NCI-H2196 (cell line): ENCODE results near the gene FOXB1.

Experiments
- DNase-seq: peaks from one replicate; lab custom pipeline; 2025; ENCODE audit not compliant: unreplicated experiment; lab: John Stamatoyannopoulos, UW

Gene FOXB1

DNA sequence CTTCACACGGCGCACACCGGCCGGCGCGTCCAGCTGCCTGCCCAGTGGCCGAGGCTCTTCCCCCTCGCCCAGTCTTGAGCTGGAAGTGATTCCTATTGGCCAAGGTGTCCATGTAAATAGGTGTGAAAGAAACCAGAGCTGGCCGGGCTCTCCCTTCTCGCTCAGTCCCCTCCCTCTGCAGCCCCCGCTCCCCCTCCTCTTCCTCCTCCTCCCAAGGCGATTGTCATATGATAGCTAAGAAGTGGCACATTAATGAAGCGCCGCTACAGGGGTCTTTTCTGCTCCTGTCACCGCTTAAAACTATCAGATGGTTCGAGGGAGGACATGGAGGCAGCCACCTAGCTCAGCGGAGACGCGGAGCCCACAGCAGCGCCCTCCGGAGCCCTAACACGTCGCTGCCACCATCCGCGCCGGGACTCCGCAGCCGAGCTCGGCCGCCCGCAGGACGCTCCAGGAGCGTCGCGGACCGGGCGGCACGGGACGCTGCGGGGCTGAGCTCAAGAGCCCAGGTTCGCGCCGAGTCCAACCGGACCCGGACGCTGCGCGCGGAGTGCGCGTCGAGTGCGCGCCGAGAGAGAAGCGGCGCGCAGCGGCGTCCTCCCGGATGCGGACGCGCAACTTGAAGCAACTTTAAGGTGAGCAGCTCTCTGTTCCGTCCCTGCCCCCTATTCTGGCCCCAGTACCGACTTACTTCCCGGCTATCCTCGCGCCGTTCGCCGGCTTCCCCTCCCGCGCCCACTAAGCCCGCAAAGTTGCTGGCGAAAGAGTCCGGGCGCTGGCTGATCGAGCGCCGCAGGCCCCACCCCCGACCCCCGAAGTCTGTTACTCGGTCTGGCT, at the start of gene FOXB1:
FOXB1 (plus strand) TSS at position 303 of the 837 bp plus-strand sequence. CDS start 653 bp downstream, outside the sequence.
- peak; percentile 34 for DNase-seq

DNA sequence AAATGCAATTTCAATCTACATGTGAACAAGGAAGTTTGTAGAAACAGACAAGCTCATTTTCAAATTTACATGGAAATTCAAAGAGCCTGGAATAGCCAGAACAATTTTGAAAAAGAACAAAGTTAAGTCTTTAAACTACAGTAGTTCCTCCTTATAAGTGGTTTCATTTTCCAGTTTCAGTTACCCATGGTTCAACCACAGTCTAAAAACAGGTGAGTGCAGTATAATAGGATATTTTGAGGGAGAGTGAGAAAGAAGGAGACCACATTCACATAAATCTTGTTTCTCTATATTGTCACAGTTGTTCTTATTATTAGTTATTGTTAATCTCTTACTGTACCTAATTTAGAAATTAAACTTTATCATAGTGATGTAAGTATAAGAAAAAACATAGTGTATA, 45.8 kb upstream of the FOXB1 start:
- DNase-seq = no peak

DNA sequence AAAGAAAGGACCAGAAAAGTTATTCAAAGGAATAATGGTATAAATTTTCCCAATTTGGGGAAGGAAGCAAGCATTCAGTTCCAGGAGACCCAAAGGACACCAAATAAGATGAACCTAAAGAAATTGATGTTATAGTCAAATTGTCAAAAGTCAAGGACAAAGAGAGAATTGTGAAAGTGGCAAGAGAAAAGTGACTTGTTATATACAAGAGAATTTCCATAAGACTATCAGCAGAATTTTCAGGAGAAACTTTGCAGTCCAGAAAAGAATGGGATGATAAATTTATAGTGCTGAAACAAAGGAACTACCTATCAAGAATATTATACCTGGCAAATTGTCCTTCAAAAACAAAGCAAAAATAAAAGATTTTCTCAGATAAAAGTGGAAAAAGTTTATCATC, 43.8 kb upstream of the FOXB1 start:
- no peak for DNase-seq

DNA sequence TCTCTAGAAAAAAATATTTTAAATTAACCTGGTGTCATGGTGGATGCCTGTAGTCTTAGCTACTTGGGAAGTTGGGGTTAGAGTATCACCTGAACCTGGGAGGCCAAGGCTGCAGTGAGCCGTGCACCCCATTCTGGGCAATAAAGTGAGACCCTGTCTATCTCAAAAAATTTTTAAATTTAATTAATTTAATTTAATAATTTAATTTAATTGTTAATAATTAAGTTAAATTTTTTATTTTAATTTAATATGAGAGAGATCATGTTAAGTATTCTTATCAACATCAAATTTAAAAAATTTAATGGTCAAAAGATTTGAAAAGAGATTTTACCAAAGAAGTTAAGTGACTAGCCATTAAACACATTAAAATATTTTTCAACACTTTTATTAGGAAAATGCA, 40.8 kb upstream of the FOXB1 start:
- no peak for DNase-seq

DNA sequence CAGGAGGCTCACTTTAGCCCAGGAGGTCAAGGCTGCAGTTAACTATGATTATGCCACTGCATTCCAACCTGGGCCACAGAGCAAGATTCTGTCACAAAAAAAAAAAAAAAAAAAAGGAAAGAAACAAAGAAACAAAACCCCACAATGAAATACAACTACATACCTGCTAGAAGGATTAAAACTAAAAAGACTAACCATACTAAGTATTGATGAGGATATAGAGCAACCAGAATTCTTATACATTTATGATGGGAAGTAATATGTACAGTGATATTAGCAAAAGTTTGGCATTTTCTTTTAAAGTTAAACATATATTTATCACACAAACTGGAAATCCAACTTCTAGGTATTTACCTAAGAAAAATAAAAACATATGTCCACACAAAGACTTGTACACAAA, 40.2 kb upstream of the FOXB1 start:
- DNase-seq = no peak

DNA sequence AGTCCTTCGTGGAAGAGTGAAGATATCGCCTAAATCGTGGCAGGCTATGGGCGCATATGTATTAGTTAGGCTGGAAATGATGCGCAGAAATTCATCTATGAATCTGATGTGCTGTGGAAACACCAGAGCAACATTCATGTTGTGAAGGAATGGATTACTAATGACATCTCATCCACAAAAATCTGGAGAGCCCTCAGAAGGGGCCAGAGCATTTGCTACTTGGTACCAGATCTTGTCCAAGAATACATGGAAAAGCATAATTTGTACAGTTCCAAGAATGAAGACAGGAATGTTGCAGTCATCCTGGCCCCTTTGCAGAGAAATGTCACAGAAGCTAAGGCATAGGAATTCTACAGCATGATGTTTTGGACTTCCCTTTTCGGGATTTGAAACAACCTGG, 38.4 kb upstream of the FOXB1 start:
- DNase-seq = no peak

DNA sequence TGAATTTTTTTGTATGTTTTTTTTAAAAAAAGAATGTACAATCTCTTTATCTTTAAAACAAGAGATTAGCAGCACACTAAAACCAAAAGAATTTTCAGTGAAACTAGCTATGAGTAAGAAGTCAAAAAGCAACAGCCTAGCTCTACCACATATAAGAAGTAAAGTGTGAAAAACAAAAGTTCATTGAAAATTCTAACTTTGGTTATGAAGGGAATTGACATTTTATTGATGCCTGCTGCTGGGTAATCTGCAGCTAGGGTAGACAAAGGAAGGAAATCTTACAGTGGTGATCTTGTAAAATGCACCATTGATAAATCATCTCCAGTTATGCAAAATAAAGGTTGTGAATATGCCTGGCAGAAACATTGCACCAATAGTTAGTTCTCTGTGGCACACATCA, 37.8 kb upstream of the FOXB1 start:
- DNase-seq = no peak

DNA sequence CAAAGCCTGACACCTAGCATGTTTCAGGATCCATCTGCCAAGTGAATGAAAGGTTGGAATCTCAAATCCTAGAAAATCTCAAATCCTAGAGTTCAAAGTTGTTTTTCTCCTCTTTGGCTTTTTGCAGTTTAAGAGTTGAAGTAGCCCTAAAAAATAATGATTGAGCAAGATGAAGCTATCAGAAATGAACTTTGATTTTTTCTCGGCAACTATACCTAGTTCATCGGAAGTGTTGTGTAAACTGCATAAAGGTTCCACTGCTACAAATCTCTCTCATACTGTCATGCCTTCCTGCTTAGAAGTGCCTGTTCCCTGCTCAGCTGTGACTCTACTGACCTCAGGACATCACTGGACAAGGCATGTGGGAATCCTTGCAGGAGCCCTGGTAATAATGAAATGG, 35.8 kb upstream of the FOXB1 start:
- no peak for DNase-seq

DNA sequence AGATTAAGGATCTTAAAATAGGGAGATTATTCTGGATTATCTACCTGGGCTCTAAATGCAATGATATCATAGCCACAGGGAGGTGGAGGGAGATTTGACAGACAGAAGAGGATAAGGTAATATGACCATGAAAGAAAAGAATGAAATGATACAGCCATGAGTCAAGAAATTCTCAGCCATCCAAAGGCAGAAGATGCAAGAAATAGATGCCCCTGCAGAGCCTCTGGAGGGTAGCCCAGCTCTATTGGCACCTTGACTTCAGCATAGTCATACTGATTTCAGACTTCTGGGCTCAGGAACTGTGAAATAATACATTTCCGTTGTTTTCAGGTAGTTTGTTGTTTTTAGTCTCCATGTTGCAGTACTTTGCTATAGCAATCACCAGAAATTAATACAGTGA, 31.9 kb upstream of the FOXB1 start:
- no peak for DNase-seq

DNA sequence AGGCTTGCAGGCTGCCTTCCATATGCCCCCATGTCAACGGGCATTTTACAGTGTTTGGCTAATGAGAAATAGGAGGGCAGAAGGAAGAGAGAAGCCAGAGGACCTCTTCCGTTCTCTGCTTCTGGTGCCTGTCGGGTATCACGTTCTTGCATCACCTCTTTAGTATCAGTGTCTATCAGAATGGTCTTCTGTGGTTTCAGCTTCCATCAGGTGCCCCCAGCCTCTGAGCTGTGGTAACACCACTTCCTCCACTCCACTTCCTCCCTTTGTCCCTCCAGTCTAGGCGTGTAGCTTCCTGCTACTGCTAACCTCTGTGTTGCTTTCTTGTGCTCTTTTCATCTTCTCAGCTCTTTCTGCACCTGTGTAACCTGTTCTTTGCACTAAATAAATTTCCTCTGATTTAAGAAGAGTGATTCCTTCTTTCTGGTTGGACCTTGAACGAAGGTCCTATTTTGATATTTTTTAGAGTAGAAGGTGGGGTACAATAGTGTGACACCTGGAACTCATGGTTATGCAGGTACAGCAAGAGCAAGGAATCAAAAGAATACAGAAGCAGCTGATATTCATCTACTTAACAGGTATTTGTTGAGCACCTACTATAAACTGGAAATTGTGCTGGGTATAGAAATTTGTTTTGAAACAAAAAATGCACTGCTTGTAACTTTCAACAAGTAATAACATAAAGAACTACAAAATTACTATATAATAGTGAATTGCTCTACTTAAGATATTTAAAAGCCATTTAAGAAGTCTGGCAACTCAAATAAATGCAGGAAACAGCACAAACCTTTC, 27.4 kb upstream of the FOXB1 start:
- DNase-seq = no peak

DNA sequence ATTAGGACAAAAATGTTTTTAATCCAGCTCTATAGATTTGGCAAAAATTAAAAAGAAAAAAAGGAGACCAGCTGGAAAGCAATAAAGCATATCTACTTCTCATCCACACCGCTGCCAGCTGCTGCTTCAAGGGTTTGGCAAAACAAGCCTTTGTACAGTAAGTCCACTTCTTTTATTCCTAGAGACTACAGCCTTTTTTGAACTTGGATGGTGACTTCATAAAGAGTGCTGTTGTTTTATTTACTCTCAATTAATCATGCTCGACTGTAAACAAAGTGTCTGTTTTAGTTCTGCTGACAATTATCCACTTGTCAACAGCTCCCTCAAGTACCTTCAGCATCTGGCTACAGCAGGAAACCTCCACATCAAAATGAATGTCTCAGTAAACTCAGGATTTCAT, 12.3 kb upstream of the FOXB1 start:
- peak; percentile 39 for DNase-seq

DNA sequence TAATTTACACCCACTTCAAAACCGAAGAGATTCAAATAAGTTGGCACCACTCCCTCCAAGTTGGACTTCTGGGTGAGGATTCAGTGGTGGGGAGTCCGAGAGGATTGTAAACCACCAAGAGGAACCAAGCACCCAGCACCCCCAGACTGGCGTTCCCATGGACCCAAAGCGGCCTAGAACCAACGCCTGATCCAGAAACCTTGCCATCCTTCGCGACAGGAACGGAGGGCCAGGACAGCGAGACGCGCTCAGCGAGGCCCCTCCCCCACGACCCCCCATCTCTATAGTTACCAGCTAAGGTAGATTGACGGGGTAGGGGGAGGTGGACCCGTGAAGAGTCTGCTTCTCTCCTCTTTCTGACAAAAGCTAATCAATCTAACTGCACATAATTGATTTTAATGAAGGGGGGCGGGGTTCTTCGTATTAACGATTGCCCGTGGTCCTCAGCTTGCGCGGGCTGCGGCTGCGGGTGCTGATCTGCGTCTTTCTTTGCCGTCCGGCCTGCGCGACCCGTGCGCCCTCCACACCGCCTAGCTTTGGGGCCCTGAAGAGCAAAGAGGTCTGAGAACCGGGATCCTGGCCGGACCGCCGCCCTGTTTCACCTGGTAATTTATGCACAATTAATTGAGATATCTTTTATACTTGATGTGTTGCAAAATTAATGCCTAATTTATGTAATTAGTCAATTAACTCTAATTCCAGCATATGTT, 10.9 kb upstream of the FOXB1 start:
- no peak for DNase-seq

DNA sequence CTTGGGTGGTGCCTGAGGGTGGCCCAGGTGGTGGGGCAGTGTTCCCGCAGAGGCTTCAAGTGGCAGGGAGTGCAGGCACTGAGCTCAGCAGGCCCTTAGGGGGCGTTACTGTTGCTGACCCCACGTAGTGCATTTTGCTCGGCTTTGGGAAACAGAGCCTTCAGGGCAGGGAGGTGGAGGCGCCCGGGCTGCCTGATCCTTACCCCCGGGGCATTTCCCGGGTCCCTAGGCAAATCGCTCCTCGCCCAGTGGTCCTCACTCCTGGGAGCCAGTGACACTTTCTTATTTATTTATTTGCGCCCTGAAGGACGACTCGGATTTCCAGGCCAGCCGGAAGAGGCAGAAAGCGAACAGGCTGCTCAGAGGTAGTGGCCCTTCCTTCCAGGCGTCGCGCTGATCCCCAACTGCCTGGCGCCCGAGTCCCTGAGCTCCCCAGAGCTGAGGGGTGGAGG, 10.1 kb upstream of the FOXB1 start:
- no peak for DNase-seq

DNA sequence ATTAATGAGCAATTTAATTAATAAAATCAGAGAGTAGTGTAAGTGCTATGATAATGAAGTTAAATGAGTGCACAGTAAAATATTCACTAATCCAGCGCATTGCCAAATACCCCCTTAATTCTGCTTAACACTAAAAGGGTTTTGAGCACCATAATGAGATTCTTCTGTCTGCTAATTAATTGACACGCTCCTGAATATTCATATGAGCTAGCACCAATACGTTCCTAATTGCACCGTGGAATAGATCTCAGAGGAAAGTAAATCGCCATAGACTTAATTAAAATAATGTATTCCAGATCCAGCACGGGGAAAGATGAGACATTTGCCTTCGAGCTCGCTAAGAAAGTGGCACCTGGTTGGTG, 9.6 kb upstream of the FOXB1 start:
- no peak for DNase-seq

DNA sequence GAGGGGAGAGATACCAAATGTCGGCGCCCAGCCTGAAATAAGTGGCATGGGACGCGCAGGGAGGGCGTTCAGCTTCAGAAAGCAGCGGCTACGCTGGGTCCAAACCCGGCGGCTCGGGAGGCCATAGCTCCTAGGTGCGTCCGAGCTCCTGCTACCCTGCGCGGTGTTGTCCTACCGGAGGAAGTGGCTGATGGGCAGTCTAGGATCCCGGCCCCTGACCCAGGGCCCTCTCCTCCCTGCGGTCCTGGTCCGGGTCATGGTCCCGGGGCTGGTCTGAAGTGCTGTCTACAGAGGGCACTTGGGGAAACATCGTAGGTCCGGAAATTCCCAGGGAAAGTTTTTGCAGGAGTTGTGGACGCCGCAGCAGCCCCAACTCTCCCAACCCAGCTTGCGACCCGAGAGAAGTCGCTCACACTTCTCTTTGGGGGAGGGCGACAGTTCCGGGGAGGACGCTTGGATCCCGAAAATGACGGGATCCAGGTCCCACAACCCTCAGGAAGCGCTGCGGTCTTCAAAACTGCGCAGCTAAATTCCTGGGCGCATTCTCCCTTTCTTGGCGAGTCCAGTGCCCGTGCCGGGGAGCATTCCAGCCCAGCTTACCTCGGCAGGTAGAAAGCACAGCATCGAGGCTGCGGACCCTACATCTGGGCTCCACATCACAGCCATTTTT, 9.1 kb upstream of the FOXB1 start:
- no peak for DNase-seq

DNA sequence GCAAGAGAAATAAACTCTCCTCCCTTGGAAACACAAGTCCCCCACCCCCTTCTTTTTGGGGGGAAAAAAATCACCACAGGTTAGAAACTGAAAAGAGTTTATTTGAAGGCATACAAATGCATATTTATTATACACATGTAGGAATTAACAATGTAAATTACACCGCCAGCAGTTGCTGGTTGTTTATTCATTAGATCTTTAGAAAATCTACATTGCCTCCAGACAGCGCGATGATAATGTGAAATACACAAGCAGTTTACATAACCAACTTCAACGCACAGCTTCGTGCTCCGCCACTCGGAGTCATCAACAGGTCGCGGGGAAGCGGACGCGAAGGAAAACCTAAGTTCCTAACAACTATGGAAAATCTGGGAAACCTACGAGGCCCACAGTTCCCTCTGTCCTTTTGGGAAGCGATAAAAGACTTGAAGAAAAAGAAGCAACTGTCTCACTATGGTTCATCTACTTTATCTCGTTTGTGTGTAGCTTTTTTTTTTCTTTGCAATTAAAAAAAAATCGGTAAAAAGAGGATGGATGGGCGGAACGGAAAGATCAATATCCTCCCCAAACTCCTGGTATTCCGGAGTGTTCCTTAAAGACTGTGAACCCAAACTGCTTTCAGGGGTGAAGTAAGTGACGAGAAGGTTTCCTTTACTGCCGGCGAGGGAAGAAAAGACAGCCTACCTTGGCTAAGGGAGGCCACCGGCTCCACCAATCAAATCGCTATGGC, 8.4 kb upstream of the FOXB1 start:
- no peak for DNase-seq

DNA sequence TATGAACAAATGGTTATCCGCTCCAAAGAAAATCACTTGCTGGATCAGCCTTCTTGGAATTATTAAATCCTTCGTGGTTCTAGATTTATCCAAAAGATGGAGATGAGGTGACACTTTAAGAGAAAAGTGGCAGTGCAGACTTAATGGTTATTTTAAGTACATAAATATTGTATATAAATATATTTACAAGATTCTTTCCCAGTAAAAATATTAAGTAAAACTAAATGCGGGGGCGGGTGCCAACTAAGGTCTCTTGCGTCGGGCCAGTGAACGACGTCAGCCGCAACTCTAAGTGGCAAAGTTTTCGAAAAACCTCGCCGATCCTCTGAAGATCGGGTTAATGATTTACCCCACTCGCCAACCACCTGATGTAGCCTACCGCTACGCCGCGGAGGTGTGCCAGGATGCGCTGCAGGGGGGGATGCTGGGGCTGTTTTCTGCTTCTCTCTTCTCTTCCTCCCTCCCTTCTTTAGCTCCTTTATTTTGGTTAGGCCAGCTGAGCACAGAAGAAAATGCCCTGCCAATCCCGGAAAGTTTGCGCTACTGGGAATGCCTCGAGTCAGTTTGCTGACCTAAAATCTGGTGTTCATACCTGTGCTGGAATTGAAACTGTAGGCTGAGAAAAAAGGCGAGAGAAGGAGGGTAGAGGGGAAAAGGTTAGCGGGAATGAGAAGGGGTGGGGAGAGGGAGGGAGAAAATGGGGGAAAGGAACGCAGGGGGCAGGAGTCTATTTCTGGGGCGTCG, 7.6 kb upstream of the FOXB1 start:
- no peak for DNase-seq

DNA sequence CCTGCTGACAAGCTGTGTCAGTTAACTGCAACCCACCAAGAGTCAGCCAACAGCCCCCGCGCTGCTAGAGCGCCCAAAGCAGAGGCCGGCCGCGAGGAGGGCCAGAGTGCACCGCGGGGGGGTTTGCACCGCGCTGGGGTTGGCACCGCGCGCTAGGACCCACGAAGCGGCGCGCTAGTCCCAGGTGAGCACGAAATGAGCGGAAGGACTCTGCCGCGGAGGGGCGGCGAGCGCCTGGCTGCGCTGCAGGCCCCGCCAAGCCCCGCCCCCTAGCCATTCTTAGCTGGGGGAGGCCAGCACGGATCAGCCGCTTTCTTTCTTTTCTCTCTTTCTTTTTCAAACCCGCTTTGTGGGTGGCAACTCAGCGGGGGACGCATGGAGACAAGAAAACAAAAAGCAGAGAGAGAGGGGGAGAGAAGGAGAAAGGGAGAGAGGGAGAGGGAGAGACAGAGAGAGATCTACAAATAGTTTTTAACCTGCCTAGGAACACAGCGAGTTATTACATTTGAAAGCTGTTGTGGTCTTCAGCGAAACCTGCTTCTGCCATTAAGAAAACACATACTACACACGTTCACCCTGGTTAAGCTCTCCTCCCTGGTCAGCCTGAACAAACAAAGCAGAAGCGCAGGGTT, 6.9 kb upstream of the FOXB1 start:
- peak; percentile 22 for DNase-seq

DNA sequence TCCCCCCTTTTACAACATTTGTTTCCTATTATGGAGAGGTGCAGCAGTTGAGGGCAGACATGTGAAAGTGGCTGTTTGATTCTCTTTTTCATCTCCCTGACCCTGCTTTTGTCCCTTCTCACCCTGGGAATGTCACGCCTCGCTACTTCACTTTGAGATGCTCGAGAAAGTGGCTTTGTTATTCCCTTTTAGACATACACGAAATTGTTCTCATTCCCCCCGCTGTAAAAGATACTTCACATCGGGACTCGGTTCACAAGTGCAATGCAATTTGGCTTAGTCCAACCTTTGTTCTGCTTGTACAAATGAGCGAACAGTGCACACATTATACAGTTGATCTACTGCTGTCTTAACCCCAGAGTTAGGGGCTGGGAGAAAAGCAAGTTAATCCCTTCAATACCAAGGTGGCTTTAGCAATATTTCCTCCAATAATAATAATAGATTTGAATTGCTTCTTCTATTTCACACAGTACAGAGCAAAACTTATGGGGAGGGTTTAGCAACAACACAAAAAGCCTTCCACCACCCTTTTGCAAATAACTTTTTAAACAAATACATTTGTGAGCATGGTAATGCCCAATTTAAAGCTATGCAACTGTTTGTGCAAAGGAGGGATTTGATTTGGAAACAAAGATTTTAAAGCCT, 5.7 kb upstream of the FOXB1 start:
- DNase-seq = no peak
